ENCODE measurements around the gene RRP1. TPM values are rescaled to one million over a fixed set of nuclear protein-coding genes. Genes with fewer than 3 reads are reported as not detected.

RRP1 gene
- 17.8 TPM for total RNA-seq

DNA sequence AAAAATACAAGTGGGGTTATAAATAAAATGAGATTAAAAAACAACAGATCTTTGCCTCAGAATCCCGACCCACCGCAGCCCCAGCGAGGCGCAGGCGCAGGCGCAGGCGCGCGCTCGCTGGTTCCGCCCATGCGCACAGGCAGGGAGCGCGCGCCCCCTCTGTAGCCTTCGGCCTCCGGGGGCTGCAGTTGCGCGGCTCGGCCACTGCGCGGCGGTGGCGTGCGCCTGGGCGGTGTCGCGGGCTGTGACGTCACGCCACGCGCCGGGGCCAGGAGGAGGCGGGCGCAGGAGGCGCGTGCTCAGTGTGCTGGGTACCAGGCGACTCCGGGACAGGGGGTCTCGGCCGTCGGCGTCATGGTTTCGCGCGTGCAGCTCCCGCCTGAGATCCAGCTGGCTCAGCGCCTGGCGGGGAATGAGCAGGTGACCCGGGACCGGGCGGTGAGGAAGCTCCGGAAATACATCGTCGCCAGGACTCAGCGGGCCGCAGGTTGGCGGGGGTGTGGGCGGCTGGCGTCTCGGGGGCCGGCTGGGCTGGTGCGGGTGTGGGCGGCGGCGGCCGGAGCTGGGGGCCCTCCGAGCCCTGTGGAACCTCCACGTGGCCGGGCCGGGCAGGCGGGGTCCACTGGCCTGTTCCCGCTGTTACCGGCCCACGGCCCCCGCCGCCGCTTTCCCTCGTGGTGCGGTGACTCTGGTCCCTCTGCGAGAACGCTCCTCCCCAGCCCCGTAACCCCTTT lies at the start of gene RRP1:
RRP1 (plus strand) TSS at position 302 of the 734 bp plus-strand sequence; CDS start at position 355, 53 bp downstream.
- DNase-seq (ENCODE audit: low spot score) (peak; percentile 95), ATAC-seq (peak; percentile 95)
- intact Hi-C loops (cut with DNase I) = no loop called here

GRCh38 chr21:43739621-43740435 lies 49.5 kb upstream of the RRP1 start:
- intact Hi-C loops (cut with DNase I) = no loop called here
- ATAC-seq (peak; percentile 21), DNase-seq (ENCODE audit: low spot score) (no peak)

DNA sequence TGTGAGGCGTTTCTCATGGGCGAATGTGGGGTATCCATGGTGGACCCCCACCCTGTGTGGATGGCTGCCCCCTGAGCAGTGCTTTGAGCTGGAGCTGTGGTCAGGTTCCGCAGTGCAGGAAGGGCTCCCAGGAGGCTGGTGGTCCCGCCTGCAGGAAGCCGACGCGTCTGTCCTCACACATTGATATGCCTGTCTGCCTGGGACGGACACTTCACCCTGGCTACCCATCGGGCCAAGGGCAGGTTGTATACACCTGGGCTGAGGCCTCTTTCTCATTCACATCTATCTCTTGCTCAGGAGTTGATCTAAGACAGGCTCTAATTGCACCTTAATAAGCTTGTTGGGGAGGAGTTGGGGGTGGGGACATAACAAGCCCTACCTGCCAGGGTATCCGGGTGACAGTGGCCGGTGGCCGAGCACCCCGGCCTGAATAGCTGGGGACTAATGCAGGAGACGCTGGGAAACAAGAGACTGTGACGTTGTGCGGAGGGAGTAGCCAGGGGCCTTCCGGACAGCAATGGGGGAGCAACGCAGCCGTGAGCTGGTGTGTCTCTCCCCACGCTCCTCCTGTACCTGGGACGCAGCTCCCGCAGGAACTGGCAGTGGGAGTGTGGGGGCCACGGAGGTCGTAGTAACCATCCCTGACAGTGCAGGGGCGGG lies 48.8 kb upstream of the RRP1 start:
- ATAC-seq = peak; percentile 71

GRCh38 chr21:43741423-43742096 lies 47.8 kb upstream of the RRP1 start:
- ATAC-seq = no peak
- intact Hi-C loops (cut with DNase I) = no loop called here
- DNase-seq (ENCODE audit: low spot score) = no peak

More for the DNA sequence above, 48.8 kb upstream of the RRP1 start:
- DNase-seq (ENCODE audit: low spot score) = no peak
- intact Hi-C loops (cut with DNase I) = no loop called here

DNA sequence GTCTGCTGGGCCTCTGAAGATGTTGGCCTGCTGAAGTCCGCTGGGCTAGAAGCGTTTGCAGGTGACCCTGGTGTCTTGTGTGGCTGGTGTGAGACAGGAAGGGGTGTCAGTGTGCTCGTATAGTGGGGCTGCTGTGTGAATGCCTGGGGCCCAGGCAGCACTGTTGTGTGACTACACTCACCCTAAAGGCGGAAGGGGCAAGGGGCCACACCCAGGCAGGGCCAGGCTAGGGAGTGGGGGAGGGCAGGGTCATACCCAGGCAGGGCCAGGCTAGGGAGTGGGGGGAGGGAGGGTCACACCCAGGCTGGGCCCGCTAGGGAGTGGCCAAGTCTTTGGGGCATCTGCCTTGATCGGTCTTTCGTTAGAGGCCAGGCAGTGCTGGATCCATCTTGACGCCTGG lies 45.4 kb upstream of the RRP1 start:
- DNase-seq (ENCODE audit: low spot score) = no peak
- no peak for ATAC-seq
- intact Hi-C loops (cut with DNase I) = no loop called here

DNA sequence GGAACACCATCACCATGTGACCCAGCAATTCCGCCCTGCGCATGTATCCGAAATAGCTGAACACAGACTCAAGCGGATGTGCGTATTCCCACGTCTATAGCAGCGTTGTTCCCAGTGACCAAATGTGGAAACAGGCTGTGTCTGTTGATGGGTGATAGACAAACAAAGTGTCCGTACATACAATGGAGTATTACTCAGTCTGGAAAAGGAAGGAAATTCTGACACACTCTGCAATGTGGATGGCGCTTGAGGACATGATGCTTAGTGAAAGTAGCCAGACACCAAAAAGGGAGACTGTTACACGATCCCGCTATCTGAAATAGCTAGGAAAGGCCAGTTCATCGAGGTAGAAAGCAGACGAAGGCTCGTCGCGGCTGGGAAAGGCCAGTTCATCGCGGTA lies 44.7 kb upstream of the RRP1 start:
- DNase-seq (ENCODE audit: low spot score) (no peak), ATAC-seq (no peak)
- intact Hi-C loops (cut with DNase I) = no loop called here

GRCh38 chr21:43745772-43746517 lies 43.4 kb upstream of the RRP1 start:
- DNase-seq (ENCODE audit: low spot score) (no peak), ATAC-seq (no peak)
- intact Hi-C loops (cut with DNase I) = no loop called here

GRCh38 chr21:43748622-43749021 lies 40.8 kb upstream of the RRP1 start:
- intact Hi-C loops (cut with DNase I) = no loop called here
- DNase-seq (ENCODE audit: low spot score) (no peak), ATAC-seq (no peak)

GRCh38 chr21:43749651-43750262 lies 39.6 kb upstream of the RRP1 start:
- no peak for ATAC-seq
- DNase-seq (ENCODE audit: low spot score) = no peak
- intact Hi-C loops (cut with DNase I) = no loop called here

DNA sequence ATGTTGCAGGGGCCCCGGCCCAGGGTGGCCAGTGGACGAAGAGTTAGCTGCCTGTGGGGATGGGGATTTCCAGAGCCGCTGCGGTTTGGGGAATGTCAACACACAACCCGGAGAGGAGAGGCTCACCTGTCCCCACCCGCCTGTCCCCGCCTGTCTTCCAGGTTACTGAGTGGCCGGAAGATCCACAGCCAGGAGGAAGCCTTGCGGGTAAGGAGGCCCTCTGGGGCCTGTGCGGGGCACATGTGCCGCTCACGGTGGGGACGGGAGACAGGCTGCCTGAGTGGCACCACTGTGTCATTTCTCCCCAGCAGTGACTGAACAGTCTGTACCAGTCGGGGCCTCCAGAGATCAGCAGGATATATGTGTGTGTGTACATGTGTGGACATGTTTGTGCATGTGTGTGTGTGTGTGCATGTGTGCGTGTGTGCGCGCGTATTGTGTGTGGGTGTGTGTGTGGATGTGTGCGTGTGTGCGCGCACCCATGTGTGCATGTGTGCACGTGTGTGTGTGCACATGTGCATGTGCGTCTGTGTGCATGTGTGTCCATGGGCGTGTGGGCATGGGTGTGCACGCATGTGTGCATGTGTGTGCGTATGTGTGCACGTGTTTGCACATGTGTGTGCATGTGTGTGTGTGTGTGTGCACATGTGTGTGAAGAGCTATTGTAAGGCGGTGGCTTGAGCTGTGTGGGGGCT lies 38.9 kb upstream of the RRP1 start:
- ATAC-seq (no peak), DNase-seq (ENCODE audit: low spot score) (no peak)
- intact Hi-C loops (cut with DNase I) = no loop called here

DNA sequence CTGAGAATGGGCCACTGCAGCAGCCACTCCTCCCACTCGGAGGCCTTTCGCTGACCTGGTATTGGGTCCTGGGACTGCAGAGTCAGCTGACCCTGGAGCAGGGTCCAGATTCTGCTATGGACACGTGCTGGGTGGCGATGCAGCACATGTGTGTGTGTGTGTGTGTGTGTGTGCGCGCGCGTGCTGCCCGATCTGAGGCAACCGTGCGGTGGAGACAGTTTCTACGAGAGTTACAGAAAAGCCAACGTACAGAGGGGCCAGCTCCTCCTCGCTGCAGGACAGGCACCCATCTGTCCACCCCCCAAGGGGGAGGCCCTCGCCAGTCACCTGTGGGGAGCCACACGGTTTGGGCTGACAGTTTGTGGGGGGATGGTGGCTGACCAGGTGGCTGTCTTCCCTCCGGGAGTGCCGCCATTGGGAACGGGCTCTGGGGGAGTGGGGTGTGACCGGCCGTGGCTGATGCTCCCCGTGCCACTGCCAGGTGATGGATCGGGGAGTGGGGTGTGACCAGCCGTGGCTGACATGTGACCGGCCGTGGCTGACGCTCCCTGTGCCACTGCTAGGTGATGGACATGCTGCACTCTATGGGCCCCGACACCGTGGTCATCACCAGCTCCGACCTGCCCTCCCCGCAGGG lies 37.3 kb upstream of the RRP1 start:
- DNase-seq (ENCODE audit: low spot score) = no peak
- intact Hi-C loops (cut with DNase I) = no loop called here
- ATAC-seq = no peak

GRCh38 chr21:43752758-43753438 lies 36.5 kb upstream of the RRP1 start:
- intact Hi-C loops (cut with DNase I) = no loop called here
- DNase-seq (ENCODE audit: low spot score) = no peak

DNA sequence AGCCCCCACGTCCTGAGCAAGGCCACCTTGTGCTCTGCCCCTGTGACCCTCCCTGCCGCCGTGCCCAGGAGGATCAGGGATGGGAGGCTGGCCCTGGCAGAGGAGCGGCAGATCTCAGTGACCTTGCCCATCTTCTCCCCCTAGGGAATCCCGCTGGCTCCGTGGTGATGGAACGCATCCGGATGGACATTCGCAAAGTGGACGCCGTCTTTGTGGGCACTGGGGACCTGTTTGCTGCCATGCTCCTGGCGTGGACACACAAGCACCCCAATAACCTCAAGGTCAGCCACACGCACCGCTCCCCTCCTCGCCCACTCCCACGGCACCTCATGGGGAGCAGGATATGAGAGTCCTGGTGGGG lies 36.0 kb upstream of the RRP1 start:
- no peak for ATAC-seq

More at GRCh38 chr21:43752758-43753438, 36.5 kb upstream of the RRP1 start:
- no peak for ATAC-seq

DNA sequence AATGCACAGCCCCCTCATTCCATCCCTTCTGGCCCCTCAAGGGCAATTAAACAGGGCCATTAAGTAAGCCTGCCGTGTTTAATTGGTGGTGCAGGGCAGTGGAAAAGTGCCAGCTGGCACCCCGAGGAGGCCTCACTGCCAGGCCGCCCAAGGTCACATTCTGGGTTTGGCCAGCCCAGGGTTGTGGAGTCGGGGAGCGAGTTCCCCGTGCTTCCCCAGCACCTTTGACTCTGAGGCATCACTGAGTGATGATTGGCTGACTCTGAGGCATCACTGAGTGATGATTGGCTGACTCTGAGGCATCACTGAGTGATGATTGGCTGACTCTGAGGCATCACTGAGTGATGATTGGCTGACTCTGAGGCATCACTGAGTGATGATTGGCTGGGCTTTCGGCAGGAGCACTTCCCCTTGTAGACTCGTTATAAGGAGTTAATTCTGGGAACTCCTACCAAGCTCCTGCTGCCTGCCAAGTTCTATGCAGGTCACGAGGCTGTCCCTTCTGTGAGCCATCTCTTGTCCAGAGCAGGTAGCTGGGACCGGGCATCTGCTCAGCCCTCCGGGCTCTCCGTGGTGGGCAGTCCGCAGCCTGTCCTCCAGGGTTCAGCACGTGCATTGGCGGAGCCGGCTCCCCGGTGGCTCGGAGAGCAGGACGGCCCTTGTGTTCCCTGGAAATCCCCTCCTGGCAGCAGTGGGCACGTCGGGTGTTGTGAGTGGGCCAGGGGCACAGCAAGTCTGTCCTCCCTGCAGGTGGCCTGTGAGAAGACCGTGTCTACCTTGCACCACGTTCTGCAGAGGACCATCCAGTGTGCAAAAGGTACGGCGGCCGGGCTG lies 34.2 kb upstream of the RRP1 start:
- DNase-seq (ENCODE audit: low spot score) (no peak), ATAC-seq (no peak)
- intact Hi-C loops (cut with DNase I) = no loop called here

More for the DNA sequence above, 36.0 kb upstream of the RRP1 start:
- intact Hi-C loops (cut with DNase I) = no loop called here
- no peak for DNase-seq (ENCODE audit: low spot score)

DNA sequence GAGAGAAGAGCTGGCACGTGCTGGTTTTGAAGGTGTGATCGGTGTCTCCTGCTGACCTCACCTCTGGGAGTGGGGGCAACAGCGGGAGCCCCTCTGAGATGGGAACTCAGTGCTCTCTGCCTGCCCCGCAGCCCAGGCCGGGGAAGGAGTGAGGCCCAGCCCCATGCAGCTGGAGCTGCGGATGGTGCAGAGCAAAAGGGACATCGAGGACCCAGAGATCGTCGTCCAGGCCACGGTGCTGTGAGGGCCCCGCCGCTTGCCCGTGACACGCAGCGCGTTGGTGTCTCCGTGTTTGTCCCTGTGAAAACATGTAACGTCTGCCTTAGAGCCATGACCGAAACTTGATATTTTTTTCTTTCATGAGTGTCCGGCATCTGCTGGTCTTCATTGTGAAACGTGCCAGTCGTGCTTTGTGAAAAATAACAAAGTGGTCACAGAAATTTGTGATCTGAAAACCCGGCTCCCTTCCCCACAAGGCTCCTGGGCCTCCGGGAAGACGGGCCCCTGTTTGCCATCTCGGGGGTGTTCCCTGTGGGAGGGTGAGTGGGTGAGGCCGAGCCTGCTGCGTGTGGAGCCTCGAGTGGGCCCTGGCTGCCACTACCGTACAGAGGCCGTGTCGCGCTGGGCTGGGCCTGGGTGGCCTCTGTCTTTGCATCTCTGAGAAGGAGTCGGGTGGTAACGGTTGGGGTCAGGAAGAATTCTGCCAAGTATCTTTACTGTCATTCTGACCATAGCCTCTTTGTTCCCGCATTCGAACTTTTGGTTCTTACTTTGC lies 33.4 kb upstream of the RRP1 start:
- ATAC-seq = no peak
- intact Hi-C loops (cut with DNase I) = no loop called here
- DNase-seq (ENCODE audit: low spot score) = no peak
